CD14-positive monocyte (primary cell): ENCODE data around the gene SRF. TPM values are rescaled to one million over a fixed set of nuclear protein-coding genes. Genes with fewer than 3 reads are reported as not detected.

ENCODE experiments used
- DNase-seq, 3 donors: peaks; one replicate each; pipeline ENCODE4 v3.0.0-alpha.2; 2011 to 2022
- H2AFZ ChIP-seq: 2 replicates; pipeline ENCODE4 v1.6.0; 2012; ENCODE audit warnings: mild to moderate bottlenecking, low read depth, low read length, inconsistent platforms; ENCODE audit not compliant: insufficient read depth, poor library complexity, severe bottlenecking
- H3K27ac ChIP-seq, 2 donors: 1 replicate in 1 of 2; 2 replicates in 1 of 2; pipeline ENCODE4 v1.5.1; 2012 to 2013; ENCODE audit warnings: low read length in 2 of 2, control low read depth in 1 of 2, inconsistent platforms in 1 of 2, low read depth in 1 of 2, mild to moderate bottlenecking in 1 of 2
- H3K27me3 ChIP-seq, 2 donors: one replicate each; pipeline versions ENCODE4 v1.6.0 to v1.6.1; 2011 to 2013; ENCODE audit warnings: low read length in 2 of 2; ENCODE audit not compliant: control insufficient read depth in 2 of 2, insufficient read depth in 2 of 2
- H3K36me3 ChIP-seq, 2 donors: replicated peaks in 1 of 2; 1 replicate in 1 of 2; 2 replicates in 1 of 2; pipeline versions ENCODE4 v1.5.1 to v1.6.1; 2012 to 2013; ENCODE audit warnings: low read length in 2 of 2, control low read depth in 1 of 2, inconsistent platforms in 1 of 2, mild to moderate bottlenecking in 1 of 2; ENCODE audit not compliant: insufficient read depth in 2 of 2, control insufficient read depth in 1 of 2
- H3K4me1 ChIP-seq, 2 donors: 1 replicate in 1 of 2; 2 replicates in 1 of 2; pipeline versions ENCODE4 v1.5.1 to v1.6.1; 2012 to 2013; ENCODE audit warnings: low read length in 2 of 2, control low read depth in 1 of 2, inconsistent platforms in 1 of 2, mild to moderate bottlenecking in 1 of 2, moderate library complexity in 1 of 2; ENCODE audit not compliant: insufficient read depth in 2 of 2, control insufficient read depth in 1 of 2
- H3K4me2 ChIP-seq: replicated peaks from 2 replicates; pipeline ENCODE3; 2012; ENCODE audit warnings: low read length, moderate library complexity, mild to moderate bottlenecking; ENCODE audit not compliant: poor library complexity, severe bottlenecking; ENCODE audit errors: extremely low read depth
- H3K4me3 ChIP-seq, 3 experiments: fragments of 200-600 bp in 1 of 3; sonication (generic) in 1 of 3; replicated peaks in 1 of 3; 1 replicate in 2 of 3; 2 replicates in 1 of 3; pipeline ENCODE4 v1.5.1; 2011 to 2013; ENCODE audit warnings: low read length in 3 of 3, mild to moderate bottlenecking in 3 of 3, control low read depth in 2 of 3, low read depth in 2 of 3, inconsistent platforms in 1 of 3, moderate library complexity in 1 of 3
- H3K79me2 ChIP-seq: 2 replicates; pipeline ENCODE4 v1.6.0; 2012; ENCODE audit warnings: mild to moderate bottlenecking, control low read depth, inconsistent platforms, low read length, moderate library complexity; ENCODE audit not compliant: insufficient read depth
- H3K9ac ChIP-seq: 2 replicates; pipeline ENCODE4 v1.6.0; 2017; ENCODE audit warnings: low read length, mild to moderate bottlenecking; ENCODE audit not compliant: insufficient read depth, poor library complexity, severe bottlenecking
- H3K9me3 ChIP-seq, 2 donors: replicated peaks in 1 of 2; 1 replicate in 1 of 2; 2 replicates in 1 of 2; pipeline versions ENCODE4 v1.5.1 to v1.6.1; 2012 to 2013; ENCODE audit warnings: low read length in 2 of 2, control low read depth in 1 of 2; ENCODE audit not compliant: control insufficient read depth in 1 of 2, insufficient read depth in 1 of 2
- H4K20me1 ChIP-seq: 2 replicates; pipeline ENCODE4 v1.6.0; 2012; ENCODE audit warnings: mild to moderate bottlenecking, low read length, control low read depth, moderate library complexity; ENCODE audit not compliant: insufficient read depth
- H3K27ac Mint-ChIP-seq, 7 donors: one replicate each; pipeline ENCODE4 v1.8.0; 2020; ENCODE audit warnings: mild to moderate bottlenecking in 7 of 7, mixed read lengths in 7 of 7, moderate library complexity in 6 of 7, inconsistent platforms in 2 of 7
- H3K27me3 Mint-ChIP-seq, 3 donors: one replicate each; pipeline ENCODE4 v1.8.0; 2021 to 2022; ENCODE audit warnings: low read depth in 3 of 3, mild to moderate bottlenecking in 3 of 3, mixed read lengths in 3 of 3, moderate library complexity in 3 of 3, inconsistent platforms in 1 of 3
- H3K36me3 Mint-ChIP-seq, 2 donors: one replicate each; pipeline ENCODE4 v1.8.0; 2020; ENCODE audit warnings: mixed read lengths in 2 of 2, inconsistent platforms in 1 of 2, mild to moderate bottlenecking in 1 of 2
- H3K4me1 Mint-ChIP-seq: one replicate; pipeline ENCODE4 v1.8.0; 2020; ENCODE audit warnings: mild to moderate bottlenecking, mixed read lengths
- H3K4me3 Mint-ChIP-seq, 2 donors: one replicate each; pipeline ENCODE4 v1.8.0; 2020; ENCODE audit warnings: mild to moderate bottlenecking in 2 of 2, mixed read lengths in 2 of 2, moderate library complexity in 1 of 2
- H3K9me3 Mint-ChIP-seq, 7 donors: one replicate each; pipeline ENCODE4 v1.8.0; 2020 to 2022; ENCODE audit warnings: mixed read lengths in 7 of 7, mild to moderate bottlenecking in 6 of 7, moderate library complexity in 6 of 7, inconsistent platforms in 2 of 7
- CTCF ChIP-seq: fragments of 200-600 bp; IDR thresholded peaks from one replicate; pipeline ENCODE4 v1.8.0; 2022; ENCODE audit warnings: antibody characterized with exemption, mild to moderate bottlenecking
- WGBS: methylation state at CpG from one replicate; pipeline ENCODE4 v1.1.5; 2013; ENCODE audit warnings: missing lambda C conversion rate; ENCODE audit not compliant: insufficient coverage; 5-methylcytosine and 5-hydroxymethylcytosine counted together
- intact Hi-C, 2 donors: fragments of 100-400 bp; cut with micrococcal nuclease; formaldehyde crosslinking; loops; one replicate each; pipeline versions ENCODE4 v1.15.0 to v1.15.1; 2023
- polyA plus RNA-seq, 3 donors: library from polyadenylated mRNA; depleted of rRNA in 1 of 3; unstranded in 2 of 3; stranded (reverse) in 1 of 3; fragments of 300-500 nt in 2 of 3; fragments of >200 nt in 1 of 3; fragmentation: Illumina TruSeq in 2 of 3; gene quantifications; 1 replicate in 2 of 3; 2 replicates in 1 of 3; pipeline ENCODE4 v1.2.3, GENCODE V29; 2012 to 2021

Gene SRF
- polyA plus RNA-seq, 3 donors: 3.6 to 26.9 (median 3.8) TPM

GRCh38 chr6:43185391-43185985 lies 14.4 kb downstream of the SRF start:
- Histone ChIP-seq H3K9ac (no peak overlapping the region), H4K20me1 (no peaks in the 10 kb centered on the region), H3K36me3 (peaks cover 50 to 59% of the 10 kb centered on the region in 2 donors), H3K79me2 (peaks cover 5% of the 10 kb centered on the region), H3K27ac (no peak overlapping the region), H2AFZ (no peak overlapping the region), H3K4me1 (peaks cover 16 to 24% of the 10 kb centered on the region in 2 donors), H3K4me2 (no peak overlapping the region), H3K9me3 (no peaks in the 10 kb centered on the region), H3K4me3 (no peak overlapping the region), H3K27me3 (no peaks in the 10 kb centered on the region)
- H3K4me1 Mint-ChIP-seq: peaks cover 32% of the 10 kb centered on the region
- no peaks in the 10 kb centered on the region for H3K9me3 Mint-ChIP-seq
- no peak overlapping the region for H3K4me3 Mint-ChIP-seq
- DNase-seq: no peak
- no peak for TF ChIP-seq CTCF
- intact Hi-C loops: no loop called here
- peaks cover 45 to 53% of the 10 kb centered on the region in 2 donors for H3K36me3 Mint-ChIP-seq
- 97% methylated on average over 5 of the region's 5 CpGs for whole genome bisulfite sequencing
- peak overlapping the region in 1 of 7 donors; percentile 21 for H3K27ac Mint-ChIP-seq
- H3K27me3 Mint-ChIP-seq: peaks cover 0 to 2% (median 0%) of the 10 kb centered on the region in 3 donors

- H3K36me3 ChIP-seq: peaks cover 52 to 57% of the 10 kb centered on the region in 2 donors
- no peak overlapping the region for H2AFZ ChIP-seq
- peaks cover 16 to 24% of the 10 kb centered on the region in 2 donors for H3K4me1 ChIP-seq
- no peaks in the 10 kb centered on the region for H3K9me3 ChIP-seq
- Mint-ChIP-seq H3K9me3 (no peaks in the 10 kb centered on the region), H3K27me3 (peaks cover 0 to 2% (median 0%) of the 10 kb centered on the region in 3 donors), H3K36me3 (peaks cover 49 to 57% of the 10 kb centered on the region in 2 donors), H3K4me1 (peaks cover 33% of the 10 kb centered on the region), H3K4me3 (no peak overlapping the region), H3K27ac (peak overlapping the region in 2 of 7 donors; percentile 12 to 45)
- no peak overlapping the region for H3K4me2 ChIP-seq
- over 99% methylated on average over 11 of the region's 14 CpGs for WGBS
- peaks cover 5% of the 10 kb centered on the region for H3K79me2 ChIP-seq
- H4K20me1 ChIP-seq: no peaks in the 10 kb centered on the region
- H3K27me3 ChIP-seq: no peaks in the 10 kb centered on the region
- intact Hi-C loops: no loop called here
- no peak for DNase-seq
- TF ChIP-seq CTCF: no peak
- H3K27ac ChIP-seq: no peak overlapping the region
- no peak overlapping the region for H3K9ac ChIP-seq
- no peak overlapping the region for H3K4me3 ChIP-seq
These were observed 14.9 kb downstream of the SRF start for GRCh38 chr6:43186019-43186418.
